Fibroblast of the aortic adventitia (primary cell): ENCODE measurements around the gene UBE2E1. TPM values are rescaled to one million over a fixed set of nuclear protein-coding genes. Genes with fewer than 3 reads are reported as not detected.

Source experiments
- DNase-seq: peaks from one replicate; pipeline ENCODE4 v3.0.0-alpha.2; 2010; ENCODE audit warnings: low read depth
- H3K4me3 ChIP-seq: 2 replicates; pipeline ENCODE4 v1.5.1; 2011; ENCODE audit warnings: low read depth, mild to moderate bottlenecking, control low read depth, low read length, moderate library complexity
- CTCF ChIP-seq: IDR thresholded peaks from 2 replicates; pipeline ENCODE4 v1.5.1; 2011; ENCODE audit warnings: mild to moderate bottlenecking, low read length, control low read depth, inconsistent platforms; ENCODE audit not compliant: insufficient read depth
- total RNA-seq: library from RNA; depleted of rRNA; stranded (reverse); fragments of >200 nt; gene quantifications from 2 replicates; pipeline ENCODE4 v1.2.3, GENCODE V29; 2012; ENCODE audit warnings: low replicate concordance

Gene UBE2E1
- total RNA-seq, result 34.6 and 108 TPM in 2 replicates

- peak within 1 kb of the TSS; percentile 80 for H3K4me3 ChIP-seq
- peak; percentile 21 for TF ChIP-seq CTCF
- peak; percentile 75 for DNase-seq
These were observed at the start of gene UBE2E1 for GRCh38 chr3:23805633-23806533. UBE2E1 (plus strand) TSS chr3:23805955; CDS start chr3:23807270, 1,315 bp downstream.

GRCh38 chr3:23756206-23756840 lies 49.4 kb upstream of the UBE2E1 start:
- no peak overlapping the region for H3K4me3 ChIP-seq
- no peak for TF ChIP-seq CTCF
- no peak for DNase-seq

- DNase-seq, result no peak
- no peak for TF ChIP-seq CTCF
- H3K4me3 ChIP-seq, result no peak overlapping the region
These were observed 47.4 kb upstream of the UBE2E1 start for GRCh38 chr3:23758253-23758838.

- no peak for DNase-seq
- no peak overlapping the region for H3K4me3 ChIP-seq
- TF ChIP-seq CTCF, result peak; percentile 12
These were observed 45.4 kb upstream of the UBE2E1 start for GRCh38 chr3:23760325-23760724.

- no peak for DNase-seq
- no peak for TF ChIP-seq CTCF
- no peak overlapping the region for H3K4me3 ChIP-seq
These were observed 44.8 kb upstream of the UBE2E1 start for GRCh38 chr3:23760871-23761373.

- no peak overlapping the region for H3K4me3 ChIP-seq
- peak; percentile 32 for TF ChIP-seq CTCF
- DNase-seq, result peak; percentile 40
These were observed 44.3 kb upstream of the UBE2E1 start for GRCh38 chr3:23761440-23761896.
